Skin of body (tissue), 2 donors: ENCODE results near the gene BCAR3. TPM values are rescaled to one million over a fixed set of nuclear protein-coding genes. Genes with fewer than 3 reads are reported as not detected.

Experiments
- DNase-seq: peaks from one replicate; lab custom pipeline; 2025; lab: John Stamatoyannopoulos, UW
- total RNA-seq: library from RNA; depleted of rRNA; stranded (reverse); fragments of >200 nt; gene quantifications from one replicate; pipeline ENCODE4 v1.2.3, GENCODE V29; 2014

BCAR3 gene
- total RNA-seq, 1 donor from 2014 or later, result 14.2 TPM

DNA sequence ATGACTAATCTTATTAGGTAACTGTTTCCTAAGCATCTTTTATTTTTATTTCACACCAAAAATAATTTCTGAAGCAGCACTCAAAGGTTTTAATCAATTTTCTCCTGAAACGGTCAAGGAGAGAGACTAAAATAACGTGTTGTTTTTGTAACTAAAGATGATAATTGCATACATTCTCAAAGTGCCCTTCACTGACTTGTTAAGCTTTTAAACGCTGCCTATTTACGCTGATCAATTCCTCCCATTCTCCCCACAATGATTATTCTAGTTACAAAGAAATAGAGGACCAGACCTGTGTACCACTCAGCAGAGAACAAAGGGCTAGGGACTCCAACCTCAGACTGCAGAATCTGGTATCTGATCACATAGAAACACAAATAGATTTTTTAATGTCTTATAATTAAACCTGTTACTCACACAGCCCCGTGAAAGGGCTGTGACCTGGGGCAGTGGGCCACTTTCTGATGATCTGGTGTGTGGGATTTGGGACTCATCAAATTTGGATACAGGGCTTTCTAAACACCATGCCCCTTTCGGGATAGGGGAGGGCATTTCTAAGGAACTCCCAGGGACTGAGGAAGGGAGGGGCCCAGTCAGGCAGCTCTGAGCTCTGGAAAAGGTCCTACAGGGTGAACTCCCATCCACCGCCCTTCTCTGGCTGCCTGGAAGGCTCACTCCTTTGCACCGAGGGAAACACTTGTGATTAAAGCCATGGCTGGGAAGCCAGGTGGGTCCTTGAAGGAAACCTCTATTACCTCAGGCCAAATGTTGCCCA is 65.2 kb downstream of the BCAR3 start:
- DNase-seq, result no peak

DNA sequence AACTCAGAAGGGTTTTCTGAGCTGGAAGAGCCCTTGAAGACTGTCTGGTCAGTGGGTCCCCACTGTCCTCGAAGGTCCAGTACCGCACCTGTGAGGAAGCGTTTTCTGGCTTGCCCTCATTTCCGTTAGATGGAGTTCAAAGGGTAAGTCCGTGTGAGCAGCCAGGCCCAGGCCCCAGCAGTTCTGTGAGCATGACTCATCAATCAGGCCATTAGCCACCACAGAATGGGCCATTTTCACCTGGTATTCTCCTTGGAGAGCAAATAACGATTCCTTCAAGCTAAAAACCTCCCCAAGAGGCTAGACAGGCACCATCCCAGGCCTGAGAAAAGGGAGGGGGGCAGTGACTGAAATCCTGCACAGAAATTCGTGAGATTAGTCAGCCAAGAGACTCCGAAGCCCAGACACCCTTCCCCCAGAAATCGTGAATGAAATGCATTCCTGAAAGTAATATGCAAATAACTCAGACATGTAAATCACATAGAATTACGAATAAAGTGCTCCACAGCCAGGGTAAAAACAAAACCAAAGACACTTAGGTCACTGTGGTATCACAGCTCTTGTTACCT is 66.0 kb downstream of the BCAR3 start:
- DNase-seq, result no peak

DNA sequence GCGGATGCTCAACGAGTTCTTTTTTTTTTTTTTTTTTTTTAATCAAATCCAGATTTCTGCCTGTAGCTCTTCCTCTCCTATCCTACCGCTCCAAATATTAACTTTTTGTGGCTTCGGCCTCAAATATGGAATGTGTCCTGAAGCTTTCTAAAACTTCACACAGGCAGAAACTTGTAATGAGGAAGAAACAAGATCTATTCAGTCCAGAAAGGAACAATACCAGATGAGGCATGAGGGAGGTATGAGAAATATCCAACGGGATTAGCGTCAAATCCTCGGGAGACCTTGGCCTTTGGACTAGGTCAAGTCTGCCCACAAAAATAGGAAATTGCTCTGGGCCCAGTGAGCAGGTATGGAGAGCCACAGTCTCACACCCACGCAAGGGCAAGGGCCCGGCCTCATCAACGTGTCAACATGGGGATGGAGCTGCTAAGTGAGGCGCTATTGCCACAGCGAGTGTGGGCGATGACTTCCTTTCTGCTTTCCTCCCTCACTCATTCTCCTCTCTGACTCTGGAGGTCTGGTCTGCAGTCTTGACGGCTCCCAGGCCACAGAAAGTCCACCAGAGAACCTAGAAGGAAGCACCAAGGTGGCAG is 66.6 kb downstream of the BCAR3 start:
- DNase-seq, result no peak

DNA sequence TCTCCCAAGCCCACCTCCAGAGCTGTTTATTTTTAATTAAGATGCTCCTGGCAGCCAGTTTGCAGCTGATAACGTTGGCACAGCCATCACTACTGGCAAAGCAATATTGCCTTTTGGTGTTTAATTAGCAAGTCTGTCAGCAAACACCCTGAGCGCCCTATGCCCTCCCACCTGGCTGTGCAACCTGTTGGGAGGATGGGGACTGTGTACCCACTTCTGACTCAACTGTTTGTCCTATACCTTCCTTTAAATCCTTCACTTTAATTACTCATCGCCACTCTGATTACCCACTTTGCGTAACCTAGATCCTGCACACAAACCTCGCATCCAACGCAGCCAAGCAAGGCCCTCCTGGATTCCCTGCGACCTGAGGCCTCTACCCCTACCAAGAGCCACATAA is 67.1 kb downstream of the BCAR3 start:
- no peak for DNase-seq

DNA sequence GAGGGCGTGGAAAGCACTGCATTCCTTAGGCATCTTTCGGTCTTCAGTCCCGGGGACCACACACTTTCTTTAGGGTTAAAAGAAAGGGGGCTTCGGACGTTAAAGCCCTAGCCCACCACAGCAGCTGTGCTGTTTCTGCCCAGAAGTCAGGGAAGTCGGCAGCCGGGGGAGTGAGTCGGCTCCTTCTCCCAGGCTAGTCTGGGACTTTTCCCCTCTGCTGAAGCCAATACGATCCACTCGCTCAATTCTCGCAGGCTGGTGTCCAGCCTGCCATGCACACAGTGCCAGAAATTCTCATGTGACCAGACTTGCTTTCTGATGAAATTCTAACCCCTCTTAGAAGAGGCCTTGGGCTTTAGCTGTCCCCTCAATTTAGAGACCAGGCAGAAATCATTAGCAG is 67.7 kb downstream of the BCAR3 start:
- DNase-seq, result no peak

DNA sequence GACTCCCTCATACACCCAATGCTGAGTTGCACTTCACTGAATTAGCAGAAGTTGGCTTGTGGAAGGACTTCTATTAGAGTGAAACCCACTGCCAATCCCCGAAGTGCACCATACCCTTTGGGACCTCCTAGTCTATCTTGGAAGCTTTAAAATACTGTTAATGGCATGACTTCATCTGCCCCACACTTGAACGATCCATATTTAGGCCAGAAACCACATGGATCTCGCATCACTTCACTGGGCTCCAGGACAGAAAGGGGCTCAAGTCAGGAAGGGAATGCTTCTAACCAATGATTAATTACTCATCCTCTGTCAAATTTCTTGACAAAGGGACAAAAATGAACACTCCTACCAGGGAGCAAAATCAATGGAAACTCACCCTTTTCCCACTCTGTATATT is 69.1 kb downstream of the BCAR3 start:
- DNase-seq, result no peak

DNA sequence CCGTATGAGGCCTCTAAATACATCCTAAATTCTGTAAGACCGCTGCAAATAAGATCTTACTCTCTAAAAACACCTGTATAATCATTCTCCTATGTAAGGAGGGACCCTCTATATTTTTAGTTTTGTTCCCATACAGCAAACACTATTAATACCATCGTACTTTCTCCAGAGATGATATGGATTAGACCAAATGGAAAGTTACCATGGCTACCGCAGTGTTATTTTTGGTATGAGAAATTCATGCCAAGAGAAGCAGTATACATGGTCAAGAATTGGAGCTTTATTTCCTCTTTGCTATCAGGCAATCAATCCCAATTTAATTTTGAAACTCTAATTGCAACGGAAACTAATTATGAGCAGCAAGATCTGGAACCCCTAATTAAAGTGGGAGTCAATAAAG is 70.0 kb downstream of the BCAR3 start:
- no peak for DNase-seq

DNA sequence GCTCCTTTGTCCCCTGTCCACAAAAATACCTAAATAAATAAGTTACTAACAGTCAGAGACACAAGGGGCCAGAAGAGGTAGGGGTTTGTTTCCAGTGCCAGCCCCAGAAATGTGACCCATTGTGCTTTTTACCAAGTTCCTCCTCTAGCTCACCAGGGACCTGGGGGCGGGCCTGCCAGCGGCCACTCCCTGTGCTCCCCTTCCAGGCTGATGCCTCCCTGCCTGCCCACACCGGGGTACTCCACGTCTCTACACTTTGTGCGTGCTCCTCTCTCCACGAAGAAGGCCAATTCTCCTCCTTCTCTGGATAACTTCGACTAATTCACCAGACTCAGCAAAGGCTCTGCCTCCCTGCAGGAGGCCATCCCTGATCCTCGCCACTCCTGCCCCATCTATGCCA is 72.1 kb downstream of the BCAR3 start:
- no peak for DNase-seq

DNA sequence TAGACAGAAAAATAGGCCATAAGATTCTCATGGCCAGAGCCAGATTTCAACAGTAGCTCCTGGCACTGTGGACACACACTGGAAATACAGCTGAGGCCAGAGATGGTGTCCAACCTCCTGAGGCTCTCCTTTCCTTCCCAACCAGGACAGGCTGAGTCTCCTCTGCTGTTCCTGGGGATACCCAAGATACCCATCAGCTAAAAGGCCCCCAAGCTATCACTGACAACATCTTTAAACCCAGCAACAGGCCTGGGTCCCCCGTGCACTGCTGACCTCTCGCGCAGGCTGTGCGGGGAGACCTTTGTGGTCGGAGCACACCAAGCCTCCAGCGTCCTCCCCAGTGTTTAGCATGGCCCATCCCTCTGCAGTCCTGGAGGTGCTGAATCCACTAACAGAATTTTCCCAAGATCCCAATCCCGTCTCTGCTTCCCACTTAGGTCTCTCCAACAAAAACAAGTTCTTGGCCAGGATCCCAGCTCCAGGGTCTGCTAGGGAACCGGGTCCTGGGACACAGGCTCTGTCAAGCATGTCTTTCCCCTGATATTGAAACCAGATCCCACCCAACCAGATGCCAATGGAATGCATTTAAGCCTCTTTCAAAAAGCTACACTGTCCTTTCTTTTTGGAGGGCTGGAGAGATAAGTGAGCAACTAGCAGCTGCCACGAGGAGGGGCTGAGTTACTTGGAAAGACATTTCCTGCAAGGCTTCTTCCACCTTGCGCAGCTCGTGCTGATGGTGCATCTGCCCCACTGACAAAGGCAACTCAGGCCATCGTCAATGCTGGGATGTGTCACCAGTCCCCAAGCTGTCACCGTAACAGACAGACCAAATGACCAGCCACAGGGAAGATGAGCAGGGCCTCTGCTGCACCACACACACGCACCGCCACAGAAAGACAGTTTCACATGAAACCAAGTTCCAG is 73.2 kb downstream of the BCAR3 start:
- peak; percentile 20 for DNase-seq

DNA sequence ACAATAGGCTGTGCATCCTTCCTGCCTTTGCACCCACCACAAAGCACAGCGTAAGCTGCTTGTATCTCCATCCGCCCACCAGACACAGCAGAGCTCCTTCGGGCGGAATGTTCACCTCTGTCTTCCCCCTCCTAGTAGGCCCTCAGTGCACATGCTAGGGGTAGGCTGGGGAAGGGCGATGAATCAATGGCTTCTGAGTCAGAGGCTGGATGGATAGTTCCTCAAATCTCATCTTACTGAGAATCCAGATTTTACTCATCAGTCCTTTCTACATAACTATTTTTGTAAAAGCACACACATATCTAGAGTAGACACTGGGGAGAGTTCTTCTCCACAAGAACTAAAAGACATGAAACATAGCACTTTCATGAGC is 73.8 kb downstream of the BCAR3 start:
- no peak for DNase-seq

DNA sequence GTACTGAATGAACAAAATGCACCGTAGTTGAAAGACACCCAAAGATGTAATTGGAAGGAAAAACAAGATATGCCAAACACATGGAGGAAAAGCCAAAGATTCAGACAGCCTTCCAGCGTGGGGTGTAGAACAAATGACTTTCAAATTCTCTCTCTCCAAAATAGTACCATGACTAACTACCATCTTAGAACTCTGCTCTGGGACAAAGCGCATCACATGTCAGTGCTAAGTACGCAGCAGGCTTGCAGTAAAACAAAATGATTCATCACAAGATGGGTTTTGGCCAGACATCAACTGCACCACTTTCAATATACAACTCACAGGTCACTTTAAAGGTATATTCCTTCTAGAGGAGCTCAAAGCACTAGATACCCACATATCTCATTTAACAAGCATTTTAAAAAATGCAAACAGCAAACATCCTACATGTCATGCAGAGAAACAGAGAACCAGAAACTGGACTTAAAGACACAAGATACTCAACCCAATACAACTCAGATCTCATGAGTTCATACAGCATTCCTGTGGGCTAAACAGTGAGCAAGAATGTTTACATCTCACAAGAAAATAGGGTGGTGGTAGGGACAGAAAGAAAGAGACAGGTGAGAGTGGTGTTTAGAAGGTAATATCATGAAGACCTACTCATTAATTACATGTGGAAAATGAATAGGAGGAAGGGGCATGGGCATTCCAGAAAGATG is 75.7 kb downstream of the BCAR3 start:
- DNase-seq, result no peak

DNA sequence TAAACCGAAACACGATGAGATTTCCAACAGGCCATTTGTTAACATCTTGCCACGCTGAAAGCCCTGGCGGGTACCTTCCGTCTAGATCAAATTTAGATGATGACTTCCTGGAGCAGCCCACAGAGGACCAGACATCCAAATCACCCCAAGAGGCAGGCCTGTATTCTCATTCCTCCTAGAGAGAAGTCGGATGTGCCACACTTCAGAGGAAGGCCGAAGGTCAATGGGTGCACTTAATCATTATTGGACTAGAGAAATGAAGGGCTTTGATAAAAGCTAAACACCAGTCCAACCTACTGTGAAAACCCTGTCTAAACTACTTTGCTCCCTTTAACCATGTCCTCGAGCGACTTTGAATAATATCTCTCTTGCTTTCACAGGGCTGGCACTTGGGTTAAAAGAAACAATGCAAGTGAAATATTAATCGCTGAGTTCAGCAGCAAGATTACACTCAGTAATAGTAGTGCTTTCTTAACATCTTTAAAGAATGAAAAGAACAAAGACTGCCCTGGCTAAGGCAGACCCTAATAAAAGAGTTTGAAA is 76.5 kb downstream of the BCAR3 start:
- no peak for DNase-seq

DNA sequence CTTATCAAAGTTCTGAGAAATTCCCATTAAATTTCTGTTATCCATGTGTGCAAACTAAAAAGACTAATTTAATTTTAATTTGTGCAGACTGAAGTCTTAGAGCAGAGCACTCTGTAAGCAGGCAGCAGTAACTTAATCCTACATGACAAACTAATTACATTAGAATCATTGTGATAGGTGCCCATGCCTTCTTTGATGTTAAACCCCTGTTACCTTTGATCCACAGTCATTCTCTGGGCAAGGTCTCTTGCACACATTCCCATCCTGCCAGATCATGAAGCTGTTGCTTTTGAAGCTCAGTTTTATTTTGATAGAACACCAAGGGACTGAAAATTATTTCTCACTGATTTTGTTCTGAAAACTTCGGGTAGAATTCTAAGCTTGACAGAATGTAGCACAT is 77.2 kb downstream of the BCAR3 start:
- DNase-seq, result no peak

DNA sequence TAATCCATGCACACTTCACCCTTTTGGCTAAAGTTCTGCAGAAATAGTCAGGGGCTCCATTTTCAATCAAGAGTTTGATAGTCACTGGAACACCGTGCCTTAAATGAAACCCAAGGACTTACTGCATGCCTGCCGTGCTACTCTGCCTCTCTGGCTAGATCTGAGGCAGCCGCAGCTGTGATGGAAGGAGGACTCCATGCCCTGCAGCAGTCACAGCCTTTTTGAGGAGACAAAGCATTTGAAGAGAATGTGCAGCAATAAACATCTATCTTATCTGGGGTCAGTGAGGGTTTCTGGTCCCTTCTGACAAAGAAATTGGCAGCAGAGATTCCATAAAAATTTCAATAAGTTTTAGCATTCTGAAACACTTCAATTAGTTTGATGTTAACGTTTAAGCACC is 78.0 kb downstream of the BCAR3 start:
- no peak for DNase-seq

DNA sequence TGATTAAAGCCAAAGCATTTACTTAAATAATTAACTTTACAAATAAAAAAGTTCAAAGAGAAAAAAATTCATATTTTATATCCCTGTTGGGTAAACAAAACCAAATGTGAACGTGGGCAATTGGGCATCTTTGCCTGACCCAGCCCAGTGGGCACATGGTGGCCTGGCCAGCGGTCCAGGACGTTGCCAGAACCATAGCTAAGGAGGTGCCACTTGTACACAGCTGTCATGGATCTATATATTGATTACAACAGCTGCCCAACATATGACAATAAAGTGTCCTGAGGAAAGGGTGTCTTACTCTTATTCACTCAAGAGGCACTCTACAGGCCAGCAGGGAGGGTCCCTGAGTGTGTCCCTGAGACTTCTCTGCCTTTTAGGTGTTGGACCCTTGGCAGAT is 78.5 kb downstream of the BCAR3 start:
- no peak for DNase-seq

DNA sequence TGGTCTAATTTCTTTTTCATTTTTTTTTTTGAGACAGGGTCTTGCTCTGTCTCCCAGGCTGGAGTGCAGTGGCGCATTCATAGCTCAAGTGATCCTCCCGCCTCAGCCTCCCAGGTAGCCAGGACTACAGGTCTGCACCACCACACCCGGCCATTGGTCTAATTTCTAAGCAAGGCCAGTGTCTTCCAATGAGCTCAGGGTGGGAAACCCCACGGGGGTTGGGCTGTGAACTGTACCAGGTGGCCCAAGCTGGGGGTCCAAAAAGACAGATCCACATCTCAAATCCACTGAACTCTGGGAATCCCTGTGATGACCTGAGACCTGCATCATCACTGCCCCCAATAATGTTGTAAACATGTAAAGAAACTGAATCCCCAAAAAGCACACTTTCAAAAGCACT is 79.5 kb downstream of the BCAR3 start:
- DNase-seq, result no peak

DNA sequence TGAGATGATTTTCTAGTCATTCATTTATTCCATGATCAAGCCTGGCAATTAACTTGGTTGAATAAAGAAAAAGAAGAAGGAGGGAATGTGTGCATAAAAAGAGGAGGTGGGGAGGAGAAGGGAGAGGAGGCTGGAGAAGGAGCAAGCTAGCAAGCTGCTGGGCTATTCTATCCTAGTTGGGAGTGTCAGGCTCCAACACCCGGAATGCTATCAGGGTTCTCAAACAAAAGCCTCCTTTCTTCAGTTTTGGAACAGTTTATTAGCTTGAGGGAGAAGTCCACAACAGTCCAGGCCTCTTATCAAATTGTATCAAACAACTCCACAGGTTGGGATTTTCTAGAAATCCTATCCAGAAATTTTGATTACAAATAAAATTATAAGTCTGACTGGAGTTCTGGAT is 80.0 kb downstream of the BCAR3 start:
- no peak for DNase-seq

DNA sequence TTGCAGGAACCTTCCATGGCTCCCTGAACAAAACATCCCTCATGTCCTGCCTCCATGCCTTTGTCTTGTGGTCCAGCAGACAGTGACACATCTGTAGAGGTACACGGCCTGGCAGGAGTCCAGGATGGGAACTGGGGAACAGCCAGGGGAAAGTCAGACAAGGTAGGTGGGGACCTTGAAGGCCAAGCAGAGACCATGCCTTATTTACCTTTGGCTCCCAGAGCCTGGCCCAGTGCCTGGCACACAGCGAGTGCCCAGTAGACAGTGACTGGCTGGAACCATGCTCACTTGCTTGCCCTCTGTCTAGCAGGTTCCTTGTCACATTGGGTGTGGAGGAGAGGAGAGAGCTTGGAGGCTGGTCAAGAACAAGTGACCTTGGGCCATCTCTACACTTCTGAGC is 81.0 kb downstream of the BCAR3 start:
- no peak for DNase-seq

DNA sequence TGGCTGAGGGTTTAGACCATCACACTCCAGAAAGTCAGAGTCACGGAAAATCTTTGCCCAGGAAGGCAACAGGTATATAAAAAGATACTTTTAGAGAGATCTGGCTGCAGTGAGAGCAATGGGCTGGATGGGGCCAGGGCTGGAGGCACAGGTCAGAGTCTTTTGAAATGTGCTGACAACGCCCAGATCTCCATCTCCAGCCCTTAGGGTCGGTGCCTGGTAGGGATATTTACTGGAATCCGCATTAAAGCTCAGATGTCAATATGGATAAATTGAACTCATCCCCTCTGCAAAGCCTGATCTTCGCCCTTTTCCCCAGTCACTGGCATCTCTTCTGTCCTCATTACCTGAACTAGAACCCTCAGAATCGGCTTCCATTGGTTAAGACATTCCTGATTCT is 82.2 kb downstream of the BCAR3 start:
- DNase-seq, result no peak

DNA sequence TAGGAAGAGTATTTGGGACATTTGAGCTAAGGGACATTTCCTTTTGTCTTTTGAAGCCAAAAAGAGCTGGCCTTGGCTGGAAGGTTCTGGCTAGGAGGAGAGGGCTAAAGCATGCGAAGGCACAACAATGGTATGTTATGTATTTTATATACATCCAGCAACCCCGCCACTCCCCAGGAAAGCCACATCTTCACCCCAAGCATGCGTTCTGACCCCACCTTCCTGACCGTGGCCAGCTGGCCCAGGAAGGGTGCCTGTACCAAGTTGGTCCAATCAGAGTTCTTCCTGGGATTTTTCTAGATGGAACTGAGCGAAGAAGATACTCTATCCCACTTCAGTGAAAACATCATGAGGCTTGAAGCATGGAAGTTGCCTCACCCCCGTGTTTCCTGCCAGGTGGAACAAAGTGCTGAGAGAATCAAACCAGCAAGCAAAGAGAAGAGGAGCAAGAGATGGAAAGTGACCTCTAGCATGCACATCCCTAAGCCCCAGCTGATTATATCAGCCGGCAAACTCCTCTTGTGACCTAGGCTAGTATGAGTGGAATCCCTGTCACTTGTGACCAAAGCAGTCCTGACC is 82.7 kb downstream of the BCAR3 start:
- DNase-seq, result no peak

DNA sequence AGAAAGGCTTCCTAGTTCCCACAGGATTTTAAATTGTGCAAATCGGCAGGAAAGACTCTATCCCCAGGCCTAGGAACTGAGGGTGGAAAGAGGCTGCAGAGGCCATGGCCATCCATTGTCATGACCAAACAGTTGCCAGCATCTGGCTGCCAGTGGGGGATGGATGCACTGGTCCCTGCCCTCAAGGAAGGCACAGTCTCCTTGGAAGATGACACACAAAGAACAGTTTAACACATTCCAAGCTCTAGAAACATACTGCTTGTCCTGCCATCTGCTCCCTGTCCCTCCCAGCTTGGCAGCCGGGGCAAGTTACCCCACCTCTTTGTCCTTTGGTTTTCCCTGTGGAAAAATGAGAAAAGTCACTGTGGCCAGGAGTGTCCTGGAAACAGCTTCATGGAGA is 83.2 kb downstream of the BCAR3 start:
- no peak for DNase-seq
